K562 (cell line): ENCODE measurements around the gene TMEM267. TPM values are rescaled to one million over a fixed set of nuclear protein-coding genes. Genes with fewer than 3 reads are reported as not detected.

Experiments
- ETS2 ChIP-seq: IDR thresholded peaks from 2 replicates; pipeline ENCODE4 v1.6.1; 2016; ENCODE audit warnings: borderline replicate concordance, missing genetic modification characterization, mild to moderate bottlenecking, moderate library complexity, missing compliant biosample characterization; ENCODE audit not compliant: poor library complexity, severe bottlenecking
- GATAD2A ChIP-seq: fragments of 450-650 bp; IDR thresholded peaks from 2 replicates; pipeline ENCODE4 v1.6.1; 2017
- GMEB1 ChIP-seq: fragments of 250-450 bp; sonication (Bioruptor Pico); IDR thresholded peaks from 2 replicates; pipeline ENCODE4 v1.4.0; 2020; ENCODE audit warnings: mild to moderate bottlenecking
- NCOA1 ChIP-seq: fragments of 450-650 bp; IDR thresholded peaks from 2 replicates; pipeline ENCODE4 v1.6.1; 2016; ENCODE audit warnings: low read depth
- PRPF4 ChIP-seq: fragments of 200-400 bp; formaldehyde crosslinking; IDR thresholded peaks from one replicate; pipeline ENCODE4 v1.6.1; 2017; ENCODE audit warnings: low read length, low read depth, mild to moderate bottlenecking; ENCODE audit not compliant: insufficient read depth, poor library complexity, severe bottlenecking
- STAT5A ChIP-seq: IDR thresholded peaks from 2 replicates; pipeline ENCODE4 v1.6.1; 2012; ENCODE audit warnings: low read length, inconsistent platforms, borderline replicate concordance
- TCFL5 ChIP-seq: fragments of 250-450 bp; sonication (Bioruptor Pico); conservative IDR thresholded peaks from 2 replicates; pipeline ENCODE4 v1.6.1; 2021; ENCODE audit warnings: mild to moderate bottlenecking, moderate library complexity, matching md5 sums
- TFAM ChIP-seq: fragments of 250-450 bp; sonication (Bioruptor Pico); conservative IDR thresholded peaks from 2 replicates; pipeline ENCODE4 v1.5.0; 2021; ENCODE audit warnings: mild to moderate bottlenecking, moderate library complexity
- ZBTB11 ChIP-seq, 3 experiments: fragments of 200-800 bp in 1 of 3; fragments of 250-450 bp in 1 of 3; fragments of 450-650 bp in 1 of 3; sonication (Bioruptor Pico) in 1 of 3; sonication (Bioruptor generic) in 1 of 3; formaldehyde crosslinking in 1 of 3; IDR thresholded peaks; 2 replicates each; pipeline versions ENCODE4 v1.6.1 to v1.8.0; 2016 to 2022; ENCODE audit warnings: mild to moderate bottlenecking in 2 of 3, missing genetic modification characterization in 2 of 3, missing compliant biosample characterization in 1 of 3, moderate library complexity in 1 of 3
- ZBTB8A ChIP-seq: fragments of 450-650 bp; IDR thresholded peaks from 2 replicates; pipeline ENCODE4 v1.6.1; 2018; ENCODE audit warnings: mild to moderate bottlenecking, moderate library complexity; ENCODE audit not compliant: partially characterized antibody
- ZNF444 ChIP-seq: fragments of 250-450 bp; sonication (Bioruptor Pico); IDR thresholded peaks from 2 replicates; pipeline ENCODE4 v1.4.0; 2020; ENCODE audit warnings: mild to moderate bottlenecking, moderate library complexity
- polyA plus RNA-seq, 8 experiments: library from polyadenylated mRNA; depleted of rRNA in 4 of 8; stranded (reverse) in 5 of 8; unstranded in 3 of 8; fragments of >200 nt; fragmentation: Nextera tagmentation in 2 of 8; fragmentation: Illumina TruSeq in 1 of 8; extraction: Ambion mirVana in 2 of 8; extraction: Trizol in 1 of 8; gene quantifications; 2 replicates each; pipeline versions ENCODE4 v1.2.1 to v1.2.3, GENCODE V29; 2011 to 2014; ENCODE audit warnings: inconsistent platforms in 1 of 8, missing spikeins in 1 of 8
- total RNA-seq, 7 experiments: library from RNA; depleted of rRNA in 6 of 7; stranded (reverse); fragments of >200 nt in 6 of 7; fragmentation: Illumina TruSeq in 2 of 7; extraction: Trizol in 2 of 7; gene quantifications; 2 replicates each; pipeline versions ENCODE4 v1.2.1 to v1.2.3, GENCODE V29; 2011 to 2021; ENCODE audit warnings: low replicate concordance in 1 of 7
- TF ChIP-seq, protein P1 (sequence below): sonication (generic); formaldehyde crosslinking; IDR thresholded peaks from 2 replicates; pipeline ENCODE4 v1.8.0; 2023; ENCODE audit warnings: mild to moderate bottlenecking, missing genetic modification reagents

TMEM267 gene
- total and polyA plus RNA-seq, 9 of the 15 experiments (the other 6 are each of a cell fraction or from before 2014, with no cell fraction given): 8.1 to 61.1 (median 17.8) TPM

DNA sequence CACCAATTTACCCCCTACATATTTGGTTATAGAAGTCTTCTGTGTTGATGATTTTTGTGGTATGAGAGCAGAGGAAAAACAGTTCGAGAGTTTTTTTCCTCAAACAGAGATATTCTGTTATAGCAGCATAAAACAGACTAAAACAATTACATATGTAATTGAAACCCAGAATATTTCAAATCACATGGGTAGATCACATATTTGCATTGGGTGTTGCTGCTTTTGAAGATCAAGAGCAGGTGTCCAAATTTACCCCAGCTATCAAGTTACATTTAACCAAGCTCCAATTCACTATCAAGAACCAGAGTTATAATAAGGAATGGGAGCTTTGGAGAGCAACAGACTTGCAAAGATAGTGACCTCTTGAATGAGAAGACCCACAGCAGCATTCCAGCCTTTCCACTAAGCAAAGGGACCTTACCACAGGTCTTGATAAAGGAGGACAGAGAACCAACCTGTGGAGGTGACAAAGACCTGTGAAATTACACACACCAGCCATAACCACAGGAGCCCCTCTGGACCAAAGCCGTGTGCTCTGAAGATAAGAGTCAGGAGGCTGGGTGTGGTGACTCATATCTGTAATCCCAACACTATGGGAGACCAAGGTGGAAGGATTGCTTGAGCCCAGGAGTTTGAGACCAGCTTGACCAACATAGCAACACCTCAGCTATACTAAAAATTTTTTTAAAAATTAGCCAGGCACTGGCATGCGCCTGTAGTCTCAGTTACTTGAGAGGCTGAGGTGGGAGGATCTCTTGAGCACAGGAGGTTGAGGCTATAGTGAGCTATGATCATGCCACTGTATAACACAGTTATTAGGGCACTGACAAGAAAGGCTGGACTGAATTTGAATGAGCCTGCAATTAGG is 67.5 kb downstream of the TMEM267 start (continued):
- TF ChIP-seq PRPF4: no peak
- TF ChIP-seq, protein P1, sequence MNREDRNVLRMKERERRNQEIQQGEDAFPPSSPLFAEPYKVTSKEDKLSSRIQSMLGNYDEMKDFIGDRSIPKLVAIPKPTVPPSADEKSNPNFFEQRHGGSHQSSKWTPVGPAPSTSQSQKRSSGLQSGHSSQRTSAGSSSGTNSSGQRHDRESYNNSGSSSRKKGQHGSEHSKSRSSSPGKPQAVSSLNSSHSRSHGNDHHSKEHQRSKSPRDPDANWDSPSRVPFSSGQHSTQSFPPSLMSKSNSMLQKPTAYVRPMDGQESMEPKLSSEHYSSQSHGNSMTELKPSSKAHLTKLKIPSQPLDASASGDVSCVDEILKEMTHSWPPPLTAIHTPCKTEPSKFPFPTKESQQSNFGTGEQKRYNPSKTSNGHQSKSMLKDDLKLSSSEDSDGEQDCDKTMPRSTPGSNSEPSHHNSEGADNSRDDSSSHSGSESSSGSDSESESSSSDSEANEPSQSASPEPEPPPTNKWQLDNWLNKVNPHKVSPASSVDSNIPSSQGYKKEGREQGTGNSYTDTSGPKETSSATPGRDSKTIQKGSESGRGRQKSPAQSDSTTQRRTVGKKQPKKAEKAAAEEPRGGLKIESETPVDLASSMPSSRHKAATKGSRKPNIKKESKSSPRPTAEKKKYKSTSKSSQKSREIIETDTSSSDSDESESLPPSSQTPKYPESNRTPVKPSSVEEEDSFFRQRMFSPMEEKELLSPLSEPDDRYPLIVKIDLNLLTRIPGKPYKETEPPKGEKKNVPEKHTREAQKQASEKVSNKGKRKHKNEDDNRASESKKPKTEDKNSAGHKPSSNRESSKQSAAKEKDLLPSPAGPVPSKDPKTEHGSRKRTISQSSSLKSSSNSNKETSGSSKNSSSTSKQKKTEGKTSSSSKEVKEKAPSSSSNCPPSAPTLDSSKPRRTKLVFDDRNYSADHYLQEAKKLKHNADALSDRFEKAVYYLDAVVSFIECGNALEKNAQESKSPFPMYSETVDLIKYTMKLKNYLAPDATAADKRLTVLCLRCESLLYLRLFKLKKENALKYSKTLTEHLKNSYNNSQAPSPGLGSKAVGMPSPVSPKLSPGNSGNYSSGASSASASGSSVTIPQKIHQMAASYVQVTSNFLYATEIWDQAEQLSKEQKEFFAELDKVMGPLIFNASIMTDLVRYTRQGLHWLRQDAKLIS (CRISPR knock-in tag): no peak
- TF ChIP-seq ZNF444 (CRISPR knock-in tag): no peak
- TF ChIP-seq TCFL5 (CRISPR knock-in tag): no peak
- TF ChIP-seq ETS2 (tag): no peak
- TF ChIP-seq ZBTB8A: no peak
- no peak for TF ChIP-seq ZBTB11 (CRISPR knock-in tag; IDR thresholded peaks at IDR 0.05)
- no peak for TF ChIP-seq NCOA1
- peak; percentile 77 for TF ChIP-seq STAT5A
- no peak for TF ChIP-seq GMEB1 (CRISPR knock-in tag)
- TF ChIP-seq GATAD2A: no peak
- no peak for TF ChIP-seq TFAM (CRISPR knock-in tag)
